H1 (cell line): Measurements from ENCODE around the gene AGAP3.

Experiments
- CEBPB ChIP-seq: IDR thresholded peaks from 2 replicates; pipeline ENCODE4 v1.6.1; 2012; ENCODE audit warnings: low read depth, low read length
- EZH2 ChIP-seq: fragments of 200-600 bp; sonication (generic); IDR thresholded peaks from 2 replicates; pipeline ENCODE4 v1.7.1; 2012; ENCODE audit warnings: low read depth, mild to moderate bottlenecking, moderate library complexity, low read length, inconsistent platforms; ENCODE audit not compliant: severe bottlenecking
- GABPA ChIP-seq: IDR thresholded peaks from 2 replicates; pipeline ENCODE4 v1.6.1; 2011; ENCODE audit warnings: mild to moderate bottlenecking, low read length, moderate library complexity, borderline replicate concordance; ENCODE audit not compliant: insufficient read depth
- MAX ChIP-seq: IDR thresholded peaks from 2 replicates; pipeline ENCODE4 v1.6.1; 2012; ENCODE audit warnings: inconsistent platforms
- PHF8 ChIP-seq: fragments of 200-600 bp; sonication (generic); conservative IDR thresholded peaks from 2 replicates; pipeline ENCODE4 v1.7.1; 2012; ENCODE audit warnings: low read depth, mild to moderate bottlenecking, inconsistent platforms, low read length, moderate library complexity
- POLR2A ChIP-seq, 2 experiments: IDR thresholded peaks; 1 replicate in 1 of 2; 2 replicates in 1 of 2; pipeline ENCODE4 v1.6.1; 2011; ENCODE audit warnings: low read depth in 2 of 2, low read length in 2 of 2, mild to moderate bottlenecking in 2 of 2; ENCODE audit errors: control extremely low read depth in 1 of 2
- POLR2AphosphoS5 ChIP-seq: IDR thresholded peaks from 2 replicates; pipeline ENCODE4 v1.6.1; 2011; ENCODE audit warnings: low read depth, low read length
- RXRA ChIP-seq: IDR thresholded peaks from 2 replicates; pipeline ENCODE4 v1.6.1; 2011; ENCODE audit warnings: low read depth, mild to moderate bottlenecking, low read length, moderate library complexity; ENCODE audit not compliant: insufficient read depth
- SP1 ChIP-seq: IDR thresholded peaks from 2 replicates; pipeline ENCODE4 v1.6.1; 2011; ENCODE audit warnings: low read depth, low read length
- TAF1 ChIP-seq: IDR thresholded peaks from 2 replicates; pipeline ENCODE4 v1.6.1; 2011; ENCODE audit warnings: mild to moderate bottlenecking, low read depth, low read length
- ZNF274 ChIP-seq: IDR thresholded peaks from 2 replicates; pipeline ENCODE4 v1.7.0; 2012; ENCODE audit warnings: low read length, borderline replicate concordance; ENCODE audit errors: extremely low read depth
- TF ChIP-seq, protein P1 (sequence below), 3 experiments: IDR thresholded peaks; 1 replicate in 2 of 3; 2 replicates in 1 of 3; pipeline versions ENCODE4 v1.5.1 to v1.6.1; 2011; ENCODE audit warnings: low read length in 3 of 3, mild to moderate bottlenecking in 3 of 3, inconsistent platforms in 2 of 3, low read depth in 1 of 3, moderate library complexity in 1 of 3; ENCODE audit not compliant: insufficient read depth in 1 of 3; ENCODE audit errors: control extremely low read depth in 1 of 3

DNA sequence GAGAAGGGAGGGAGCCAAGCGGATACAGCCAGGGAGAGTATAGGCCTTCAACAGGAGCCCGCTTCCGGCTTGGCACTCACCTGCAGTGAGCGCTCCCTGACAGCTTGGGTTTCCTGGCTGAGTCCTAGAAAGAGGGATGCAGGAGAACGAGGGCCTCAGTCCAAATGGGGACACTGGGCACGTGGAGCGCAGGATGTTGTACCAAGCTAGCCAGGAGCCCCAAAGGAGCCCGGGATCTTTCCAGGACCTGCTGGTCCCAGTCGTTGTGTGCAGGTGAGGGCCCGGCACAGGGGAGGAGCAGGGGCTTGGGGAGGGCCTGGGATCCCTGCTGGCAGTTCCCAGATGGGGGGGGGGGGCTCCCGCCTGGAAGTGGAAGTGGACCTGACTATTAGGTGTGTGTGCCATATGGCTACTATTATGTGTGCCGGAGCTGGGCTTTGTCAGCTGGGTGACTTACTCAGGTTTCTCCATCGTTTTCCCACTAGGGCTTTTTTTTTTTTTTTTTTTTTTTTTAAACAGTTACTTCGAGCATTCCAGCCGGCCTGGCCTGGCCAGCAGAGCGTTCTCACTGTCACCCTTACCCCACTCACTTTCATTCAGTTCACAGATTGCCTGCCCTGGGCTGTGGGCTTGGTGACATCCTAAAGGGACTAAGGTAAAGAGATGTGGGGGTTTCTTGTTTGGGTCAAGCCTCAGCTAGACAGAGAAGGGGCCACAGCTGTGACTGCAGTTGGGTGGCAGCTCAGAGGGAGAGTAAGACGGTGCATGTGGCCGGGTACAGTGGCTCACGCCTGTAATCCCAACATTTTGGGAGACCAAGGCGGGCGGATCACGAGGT is 3.8 kb downstream of the AGAP3 start:
- TF ChIP-seq, protein P1, sequence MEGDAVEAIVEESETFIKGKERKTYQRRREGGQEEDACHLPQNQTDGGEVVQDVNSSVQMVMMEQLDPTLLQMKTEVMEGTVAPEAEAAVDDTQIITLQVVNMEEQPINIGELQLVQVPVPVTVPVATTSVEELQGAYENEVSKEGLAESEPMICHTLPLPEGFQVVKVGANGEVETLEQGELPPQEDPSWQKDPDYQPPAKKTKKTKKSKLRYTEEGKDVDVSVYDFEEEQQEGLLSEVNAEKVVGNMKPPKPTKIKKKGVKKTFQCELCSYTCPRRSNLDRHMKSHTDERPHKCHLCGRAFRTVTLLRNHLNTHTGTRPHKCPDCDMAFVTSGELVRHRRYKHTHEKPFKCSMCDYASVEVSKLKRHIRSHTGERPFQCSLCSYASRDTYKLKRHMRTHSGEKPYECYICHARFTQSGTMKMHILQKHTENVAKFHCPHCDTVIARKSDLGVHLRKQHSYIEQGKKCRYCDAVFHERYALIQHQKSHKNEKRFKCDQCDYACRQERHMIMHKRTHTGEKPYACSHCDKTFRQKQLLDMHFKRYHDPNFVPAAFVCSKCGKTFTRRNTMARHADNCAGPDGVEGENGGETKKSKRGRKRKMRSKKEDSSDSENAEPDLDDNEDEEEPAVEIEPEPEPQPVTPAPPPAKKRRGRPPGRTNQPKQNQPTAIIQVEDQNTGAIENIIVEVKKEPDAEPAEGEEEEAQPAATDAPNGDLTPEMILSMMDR (IDR thresholded peaks at IDR 0.05; ENCODE audit: control extremely low read depth in 1 of 3, insufficient read depth in 1 of 3, low read depth in 1 of 3, low read length in 3 of 3), result no peak
- no peak for TF ChIP-seq EZH2
- no peak for TF ChIP-seq MAX
- no peak for TF ChIP-seq RXRA
- no peak for TF ChIP-seq POLR2A (IDR thresholded peaks at IDR 0.05; ENCODE audit: control extremely low read depth in 1 of 2, low read depth in 2 of 2, low read length in 2 of 2)
- TF ChIP-seq TAF1, result no peak
- no peak for TF ChIP-seq POLR2AphosphoS5
- no peak for TF ChIP-seq CEBPB
- TF ChIP-seq PHF8, result no peak
- TF ChIP-seq GABPA, result no peak
- no peak for TF ChIP-seq ZNF274
- no peak for TF ChIP-seq SP1
